Activated T-helper 1 cell treated with anti-CD3 and anti-CD28 coated beads, Interleukin-12 subunit alpha, Interleukin-12 subunit beta, Interleukin-2, Interleukin-4 antibody, amounts not matched to agents 30 ng/mL and 10 ng/mL and 1 ng/mL, durations not matched to agents 14 hours and 24 hours and 36 hours (primary cell): ENCODE results near the gene STRN3. TPM values are rescaled to one million over a fixed set of nuclear protein-coding genes. Genes with fewer than 3 reads are reported as not detected.

Experiments used
- DNase-seq: peaks from one replicate; pipeline ENCODE4 v3.0.0; 2021; ENCODE audit warnings: low spot score
- H3K27ac Mint-ChIP-seq: one replicate; pipeline ENCODE4 v1.8.0; 2021; ENCODE audit warnings: mild to moderate bottlenecking, mixed read lengths
- H3K27me3 Mint-ChIP-seq: one replicate; pipeline ENCODE4 v1.8.0; 2022; ENCODE audit warnings: mild to moderate bottlenecking, moderate library complexity, mixed read lengths; ENCODE audit not compliant: insufficient read depth
- H3K36me3 Mint-ChIP-seq: one replicate; pipeline ENCODE4 v1.8.0; 2021; ENCODE audit warnings: low read depth, mixed read lengths
- H3K4me1 Mint-ChIP-seq: one replicate; pipeline ENCODE4 v1.8.0; 2021; ENCODE audit warnings: low read depth, mixed read lengths
- H3K4me3 Mint-ChIP-seq: one replicate; pipeline ENCODE4 v1.8.0; 2021; ENCODE audit warnings: mild to moderate bottlenecking, moderate library complexity, mixed read lengths
- H3K9me3 Mint-ChIP-seq: one replicate; pipeline ENCODE4 v1.8.0; 2021; ENCODE audit warnings: mixed read lengths
- intact Hi-C: fragments of 100-400 bp; cut with micrococcal nuclease; formaldehyde crosslinking; loops from one replicate; pipeline ENCODE4 v1.15.1; 2024
- total RNA-seq: library from RNA; stranded (reverse); gene quantifications from 2 replicates; pipeline ENCODE4 v1.2.3, GENCODE V29; 2022

The STRN3 gene
- total RNA-seq, 1 donor from 2014 or later, result 25.9 TPM

DNA sequence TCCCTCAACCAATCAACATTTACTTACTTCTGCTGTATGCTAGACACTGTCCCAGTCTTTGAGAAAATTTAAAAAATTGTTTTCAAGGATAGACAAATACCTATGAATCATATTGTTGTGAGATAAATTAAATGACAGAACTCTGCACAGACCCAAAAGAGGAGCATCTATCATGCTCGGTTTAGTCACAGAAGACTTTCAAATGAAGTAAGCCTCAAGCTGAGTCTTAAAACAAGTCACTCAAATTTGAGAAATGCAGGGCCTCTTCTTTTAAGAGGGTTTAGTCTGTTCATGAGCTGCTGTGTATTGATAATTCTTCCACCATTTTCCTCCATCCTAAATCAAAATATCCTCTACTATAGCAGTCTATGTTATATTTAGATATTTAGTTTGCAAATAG, 176.2 kb downstream of the STRN3 start:
- no peak for DNase-seq
- Mint-ChIP-seq H3K27ac (no peak overlapping the region), H3K4me1 (peaks cover 7% of the 10 kb centered on the region), H3K9me3 (peaks cover 1% of the 10 kb centered on the region), H3K36me3 (no peaks in the 10 kb centered on the region), H3K27me3 (peaks cover 18% of the 10 kb centered on the region), H3K4me3 (no peak overlapping the region)
- intact Hi-C loops, result no loop called here

DNA sequence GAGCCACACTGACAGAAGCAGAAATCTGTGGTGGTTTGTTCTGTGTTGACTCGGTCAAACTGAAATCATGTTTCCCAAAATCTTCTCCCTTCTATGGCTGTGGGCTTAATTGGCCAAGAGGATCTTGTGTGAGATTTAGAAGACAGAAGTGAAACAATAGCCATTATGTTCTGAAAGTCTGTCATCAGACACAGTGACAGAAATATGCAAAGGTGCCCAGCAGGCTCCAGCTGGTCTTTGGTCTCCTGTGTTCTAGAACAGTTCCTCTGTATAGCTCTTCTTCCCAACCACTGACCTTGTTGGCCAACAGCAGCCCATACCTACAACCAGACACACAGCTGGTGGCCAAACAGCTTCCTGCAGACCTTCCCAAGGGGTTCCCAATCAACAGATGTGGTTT, 176.8 kb downstream of the STRN3 start:
- Mint-ChIP-seq H3K4me1 (peaks cover 2% of the 10 kb centered on the region), H3K4me3 (no peak overlapping the region), H3K27me3 (peaks cover 19% of the 10 kb centered on the region), H3K27ac (no peak overlapping the region), H3K36me3 (no peaks in the 10 kb centered on the region), H3K9me3 (no peaks in the 10 kb centered on the region)
- intact Hi-C loops, result no loop called here
- no peak for DNase-seq

- Mint-ChIP-seq H3K27me3 (peaks cover 22% of the 10 kb centered on the region), H3K4me1 (no peaks in the 10 kb centered on the region)
- intact Hi-C loops, result no loop called here
Measured at GRCh38 chr14:30848449-30849240, 177.5 kb downstream of the STRN3 start.

More at GRCh38 chr14:30848449-30849240, 177.5 kb downstream of the STRN3 start:
- Mint-ChIP-seq H3K9me3 (no peaks in the 10 kb centered on the region), H3K27ac (no peak overlapping the region), H3K36me3 (no peaks in the 10 kb centered on the region), H3K4me3 (no peak overlapping the region)
- no peak for DNase-seq

Other genes with a start within 250 kb of the STRN3 start
- gene COCH, start 151.8 kb downstream of the STRN3 start, total RNA-seq, result 1.2 and 1.3 TPM in 2 replicates
- gene AP4S1, start 730 bp downstream of the STRN3 start, total RNA-seq, result 7.9 and 8.5 TPM in 2 replicates
- 118 and 127 TPM in 2 replicates for gene HECTD1, start 181.4 kb upstream of the STRN3 start, total RNA-seq